HepG2 (cell line): Measurements from ENCODE around the gene SRCIN1. TPM values are rescaled to one million over a fixed set of nuclear protein-coding genes. Genes with fewer than 3 reads are reported as not detected.

Experiments used
- ARNTL ChIP-seq: sonication (generic); formaldehyde crosslinking; IDR thresholded peaks from 2 replicates; pipeline ENCODE4 v1.4.0; 2020; ENCODE audit warnings: mild to moderate bottlenecking, missing genetic modification reagents
- FLYWCH1 ChIP-seq: sonication (generic); formaldehyde crosslinking; IDR thresholded peaks from 2 replicates; pipeline ENCODE4 v1.8.1; 2023; ENCODE audit warnings: mild to moderate bottlenecking, missing genetic modification reagents
- FOXC1 ChIP-seq: sonication (generic); formaldehyde crosslinking; IDR thresholded peaks from 2 replicates; pipeline ENCODE4 v1.8.0; 2022; ENCODE audit warnings: mild to moderate bottlenecking, missing genetic modification reagents, borderline replicate concordance
- GFI1 ChIP-seq: sonication (generic); formaldehyde crosslinking; IDR thresholded peaks from 2 replicates; pipeline ENCODE4 v1.5.0; 2020; ENCODE audit warnings: missing genetic modification reagents, mild to moderate bottlenecking, borderline replicate concordance
- HMG20A ChIP-seq: IDR thresholded peaks from 2 replicates; pipeline ENCODE4 v1.6.1; 2016; ENCODE audit warnings: borderline replicate concordance
- MED1 ChIP-seq: sonication (generic); formaldehyde crosslinking; IDR thresholded peaks from 2 replicates; pipeline ENCODE4 v1.4.0; 2020; ENCODE audit warnings: missing genetic modification reagents
- MIXL1 ChIP-seq: IDR thresholded peaks from 2 replicates; pipeline ENCODE4 v1.6.1; 2016
- NFE2 ChIP-seq: sonication (generic); formaldehyde crosslinking; IDR thresholded peaks from 2 replicates; pipeline ENCODE4 v1.4.0; 2020; ENCODE audit warnings: missing genetic modification reagents
- PAX8 ChIP-seq: sonication (generic); formaldehyde crosslinking; IDR thresholded peaks from 2 replicates; pipeline ENCODE4 v1.8.0; 2022; ENCODE audit warnings: mild to moderate bottlenecking, missing genetic modification reagents, borderline replicate concordance
- REPIN1 ChIP-seq: sonication (generic); formaldehyde crosslinking; IDR thresholded peaks from 2 replicates; pipeline ENCODE4 v1.8.0; 2022; ENCODE audit warnings: missing genetic modification reagents, low read depth, mild to moderate bottlenecking, borderline replicate concordance
- XRCC5 ChIP-seq: fragments of 200-400 bp; formaldehyde crosslinking; optimal IDR thresholded peaks from 2 replicates; pipeline ENCODE3; 2017; ENCODE audit warnings: mild to moderate bottlenecking, low read length
- ZBTB21 ChIP-seq: sonication (generic); formaldehyde crosslinking; IDR thresholded peaks from 2 replicates; pipeline ENCODE4 v1.4.0; 2020; ENCODE audit warnings: missing genetic modification reagents
- ZNF180 ChIP-seq: sonication (generic); formaldehyde crosslinking; IDR thresholded peaks from 2 replicates; pipeline ENCODE4 v1.4.0; 2020; ENCODE audit warnings: low read depth, missing genetic modification reagents, borderline replicate concordance
- ZNF3 ChIP-seq: IDR thresholded peaks from 2 replicates; pipeline ENCODE4 v1.7.0; 2017; ENCODE audit warnings: inconsistent platforms
- ZNF333 ChIP-seq: sonication (generic); formaldehyde crosslinking; IDR thresholded peaks from 2 replicates; pipeline ENCODE4 v1.4.0; 2020; ENCODE audit warnings: mild to moderate bottlenecking, missing genetic modification reagents, borderline replicate concordance
- ZNF557 ChIP-seq: sonication (generic); formaldehyde crosslinking; IDR thresholded peaks from 2 replicates; pipeline ENCODE4 v1.4.0; 2020; ENCODE audit warnings: missing genetic modification reagents
- ZNF891 ChIP-seq: sonication (generic); formaldehyde crosslinking; IDR thresholded peaks from 2 replicates; pipeline ENCODE4 v1.5.0; 2020; ENCODE audit warnings: mild to moderate bottlenecking, missing genetic modification reagents
- polyA plus RNA-seq, 8 experiments: library from polyadenylated mRNA; depleted of rRNA in 3 of 8; stranded (reverse) in 7 of 8; unstranded in 1 of 8; fragments of >200 nt; fragmentation: Illumina TruSeq in 4 of 8; extraction: Trizol in 4 of 8; gene quantifications; 2 replicates each; pipeline versions ENCODE4 v1.2.1 to v1.2.3, GENCODE V29; 2011 to 2016; ENCODE audit warnings: low read depth in 4 of 8, missing spikeins in 1 of 8, mixed read lengths in 1 of 8; ENCODE audit not compliant: insufficient read depth in 1 of 8
- total RNA-seq, 5 experiments: library from RNA; depleted of rRNA; stranded (reverse); fragments of >200 nt; fragmentation: Illumina TruSeq; extraction: Trizol; gene quantifications; 2 replicates each; pipeline ENCODE4 v1.2.3, GENCODE V29; 2016; ENCODE audit warnings: low read depth in 1 of 5
- TF ChIP-seq, protein P1 (sequence below): sonication (generic); formaldehyde crosslinking; IDR thresholded peaks from 2 replicates; pipeline ENCODE4 v1.8.0; 2022; ENCODE audit warnings: missing genetic modification reagents, mild to moderate bottlenecking, borderline replicate concordance
- TF ChIP-seq, protein P2 (sequence below): IDR thresholded peaks from 2 replicates; pipeline ENCODE4 v1.6.1; 2016; ENCODE audit warnings: control low read depth
- TF ChIP-seq, protein P3 (sequence below), 2 experiments: sonication (generic) in 1 of 2; formaldehyde crosslinking in 1 of 2; IDR thresholded peaks; 2 replicates each; pipeline versions ENCODE4 v1.4.0 to v1.6.1; 2018 to 2020; ENCODE audit warnings: missing genetic modification reagents in 2 of 2, borderline replicate concordance in 1 of 2, low read depth in 1 of 2, mild to moderate bottlenecking in 1 of 2, missing biosample characterization in 1 of 2
- TF ChIP-seq, protein P4 (sequence below), 2 experiments: fragments of 450-650 bp in 1 of 2; sonication (generic) in 1 of 2; formaldehyde crosslinking; IDR thresholded peaks; 2 replicates each; pipeline versions ENCODE4 v1.5.0 to v1.8.0; 2020 to 2022; ENCODE audit warnings: mild to moderate bottlenecking in 1 of 2, missing genetic modification reagents in 1 of 2
- TF ChIP-seq, protein P5 (sequence below): sonication (generic); formaldehyde crosslinking; IDR thresholded peaks from 2 replicates; pipeline ENCODE4 v1.4.0; 2020; ENCODE audit warnings: missing genetic modification reagents

SRCIN1 gene
- total and polyA plus RNA-seq, 2 of the 13 experiments (the other 11 are each of a cell fraction or from before 2014, with no cell fraction given) = 1.2 to 9.6 TPM

DNA sequence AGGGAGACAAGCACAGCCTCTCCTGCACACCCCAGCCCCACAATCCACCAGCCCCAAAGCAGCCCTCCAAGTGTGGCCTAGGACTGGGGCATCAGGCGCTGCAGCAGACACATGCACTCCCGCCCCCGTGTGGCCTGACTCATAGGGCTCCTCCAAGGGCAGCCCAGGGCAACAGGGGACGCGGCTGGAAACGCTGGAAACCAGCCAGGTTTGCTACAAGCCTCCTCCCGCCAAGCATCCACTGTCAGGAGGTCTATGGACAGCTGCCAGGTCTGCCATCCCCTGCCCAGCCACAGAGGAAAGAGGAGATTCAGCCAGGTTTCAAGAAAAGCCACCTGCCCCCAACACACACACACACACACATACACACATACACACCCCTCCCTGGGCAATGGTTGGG lies 25.8 kb downstream of the SRCIN1 start (continued):
- TF ChIP-seq, protein P1, sequence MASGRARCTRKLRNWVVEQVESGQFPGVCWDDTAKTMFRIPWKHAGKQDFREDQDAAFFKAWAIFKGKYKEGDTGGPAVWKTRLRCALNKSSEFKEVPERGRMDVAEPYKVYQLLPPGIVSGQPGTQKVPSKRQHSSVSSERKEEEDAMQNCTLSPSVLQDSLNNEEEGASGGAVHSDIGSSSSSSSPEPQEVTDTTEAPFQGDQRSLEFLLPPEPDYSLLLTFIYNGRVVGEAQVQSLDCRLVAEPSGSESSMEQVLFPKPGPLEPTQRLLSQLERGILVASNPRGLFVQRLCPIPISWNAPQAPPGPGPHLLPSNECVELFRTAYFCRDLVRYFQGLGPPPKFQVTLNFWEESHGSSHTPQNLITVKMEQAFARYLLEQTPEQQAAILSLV (CRISPR knock-in tag) = no peak
- TF ChIP-seq GFI1 (CRISPR knock-in tag) (peak; percentile 24; the same call in 1 of the 2 replicates), MIXL1 (CRISPR knock-in tag) (no peak), ZNF557 (CRISPR knock-in tag) (no peak), ZBTB21 (CRISPR knock-in tag) (no peak), ZNF180 (CRISPR knock-in tag) (no peak), PAX8 (CRISPR knock-in tag) (no peak), FLYWCH1 (CRISPR knock-in tag) (no peak), ZNF891 (CRISPR knock-in tag) (no peak), ARNTL (CRISPR knock-in tag) (no peak), ZNF333 (CRISPR knock-in tag) (no peak), ZNF3 (CRISPR knock-in tag) (no peak), FOXC1 (no peak), REPIN1 (CRISPR knock-in tag) (no peak), XRCC5 (peak; percentile 49), NFE2 (CRISPR knock-in tag) (no peak), HMG20A (CRISPR knock-in tag) (no peak), MED1 (CRISPR knock-in tag) (0 out of 2 replicates have a peak, but pooled peaks have one; percentile 31)
- TF ChIP-seq, protein P2, sequence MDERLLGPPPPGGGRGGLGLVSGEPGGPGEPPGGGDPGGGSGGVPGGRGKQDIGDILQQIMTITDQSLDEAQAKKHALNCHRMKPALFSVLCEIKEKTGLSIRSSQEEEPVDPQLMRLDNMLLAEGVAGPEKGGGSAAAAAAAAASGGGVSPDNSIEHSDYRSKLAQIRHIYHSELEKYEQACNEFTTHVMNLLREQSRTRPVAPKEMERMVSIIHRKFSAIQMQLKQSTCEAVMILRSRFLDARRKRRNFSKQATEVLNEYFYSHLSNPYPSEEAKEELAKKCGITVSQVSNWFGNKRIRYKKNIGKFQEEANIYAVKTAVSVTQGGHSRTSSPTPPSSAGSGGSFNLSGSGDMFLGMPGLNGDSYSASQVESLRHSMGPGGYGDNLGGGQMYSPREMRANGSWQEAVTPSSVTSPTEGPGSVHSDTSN (CRISPR knock-in tag) = no peak
- TF ChIP-seq, protein P3, sequence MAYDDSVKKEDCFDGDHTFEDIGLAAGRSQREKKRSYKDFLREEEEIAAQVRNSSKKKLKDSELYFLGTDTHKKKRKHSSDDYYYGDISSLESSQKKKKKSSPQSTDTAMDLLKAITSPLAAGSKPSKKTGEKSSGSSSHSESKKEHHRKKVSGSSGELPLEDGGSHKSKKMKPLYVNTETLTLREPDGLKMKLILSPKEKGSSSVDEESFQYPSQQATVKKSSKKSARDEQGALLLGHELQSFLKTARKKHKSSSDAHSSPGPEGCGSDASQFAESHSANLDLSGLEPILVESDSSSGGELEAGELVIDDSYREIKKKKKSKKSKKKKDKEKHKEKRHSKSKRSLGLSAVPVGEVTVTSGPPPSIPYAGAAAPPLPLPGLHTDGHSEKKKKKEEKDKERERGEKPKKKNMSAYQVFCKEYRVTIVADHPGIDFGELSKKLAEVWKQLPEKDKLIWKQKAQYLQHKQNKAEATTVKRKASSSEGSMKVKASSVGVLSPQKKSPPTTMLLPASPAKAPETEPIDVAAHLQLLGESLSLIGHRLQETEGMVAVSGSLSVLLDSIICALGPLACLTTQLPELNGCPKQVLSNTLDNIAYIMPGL (CRISPR knock-in tag; IDR thresholded peaks at IDR 0.05; ENCODE audit: borderline replicate concordance in 1 of 2, low read depth in 1 of 2) = peak; percentile 44 to 53; a peak in 2 of 4 replicates
- TF ChIP-seq, protein P4, sequence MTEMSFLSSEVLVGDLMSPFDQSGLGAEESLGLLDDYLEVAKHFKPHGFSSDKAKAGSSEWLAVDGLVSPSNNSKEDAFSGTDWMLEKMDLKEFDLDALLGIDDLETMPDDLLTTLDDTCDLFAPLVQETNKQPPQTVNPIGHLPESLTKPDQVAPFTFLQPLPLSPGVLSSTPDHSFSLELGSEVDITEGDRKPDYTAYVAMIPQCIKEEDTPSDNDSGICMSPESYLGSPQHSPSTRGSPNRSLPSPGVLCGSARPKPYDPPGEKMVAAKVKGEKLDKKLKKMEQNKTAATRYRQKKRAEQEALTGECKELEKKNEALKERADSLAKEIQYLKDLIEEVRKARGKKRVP (CRISPR knock-in tag; IDR thresholded peaks at IDR 0.05) = no peak
- TF ChIP-seq, protein P5, sequence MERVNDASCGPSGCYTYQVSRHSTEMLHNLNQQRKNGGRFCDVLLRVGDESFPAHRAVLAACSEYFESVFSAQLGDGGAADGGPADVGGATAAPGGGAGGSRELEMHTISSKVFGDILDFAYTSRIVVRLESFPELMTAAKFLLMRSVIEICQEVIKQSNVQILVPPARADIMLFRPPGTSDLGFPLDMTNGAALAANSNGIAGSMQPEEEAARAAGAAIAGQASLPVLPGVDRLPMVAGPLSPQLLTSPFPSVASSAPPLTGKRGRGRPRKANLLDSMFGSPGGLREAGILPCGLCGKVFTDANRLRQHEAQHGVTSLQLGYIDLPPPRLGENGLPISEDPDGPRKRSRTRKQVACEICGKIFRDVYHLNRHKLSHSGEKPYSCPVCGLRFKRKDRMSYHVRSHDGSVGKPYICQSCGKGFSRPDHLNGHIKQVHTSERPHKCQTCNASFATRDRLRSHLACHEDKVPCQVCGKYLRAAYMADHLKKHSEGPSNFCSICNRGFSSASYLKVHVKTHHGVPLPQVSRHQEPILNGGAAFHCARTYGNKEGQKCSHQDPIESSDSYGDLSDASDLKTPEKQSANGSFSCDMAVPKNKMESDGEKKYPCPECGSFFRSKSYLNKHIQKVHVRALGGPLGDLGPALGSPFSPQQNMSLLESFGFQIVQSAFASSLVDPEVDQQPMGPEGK (CRISPR knock-in tag) = peak; percentile 45
